K562 (cell line): ENCODE data around the gene VMP1. TPM values are rescaled to one million over a fixed set of nuclear protein-coding genes. Genes with fewer than 3 reads are reported as not detected.

Experiments
- COPS2 ChIP-seq: fragments of 450-650 bp; conservative IDR thresholded peaks from 2 replicates; pipeline ENCODE4 v1.6.1; 2016; ENCODE audit warnings: mild to moderate bottlenecking, moderate library complexity
- ETS2 ChIP-seq: IDR thresholded peaks from 2 replicates; pipeline ENCODE4 v1.6.1; 2016; ENCODE audit warnings: borderline replicate concordance, missing genetic modification characterization, mild to moderate bottlenecking, moderate library complexity, missing compliant biosample characterization; ENCODE audit not compliant: poor library complexity, severe bottlenecking
- HMG20A ChIP-seq: fragments of 450-650 bp; formaldehyde crosslinking; conservative IDR thresholded peaks from 2 replicates; pipeline ENCODE4 v1.4.0; 2020; ENCODE audit warnings: mild to moderate bottlenecking, mixed read lengths
- MECOM ChIP-seq: fragments of 250-450 bp; sonication (Bioruptor Pico); IDR thresholded peaks from 2 replicates; pipeline ENCODE4 v1.8.0; 2022; ENCODE audit warnings: inconsistent platforms
- ZNF57 ChIP-seq: fragments of 450-650 bp; formaldehyde crosslinking; IDR thresholded peaks from 2 replicates; pipeline ENCODE4 v1.4.0; 2020; ENCODE audit warnings: mild to moderate bottlenecking, moderate library complexity
- polyA plus RNA-seq, 8 experiments: library from polyadenylated mRNA; depleted of rRNA in 4 of 8; stranded (reverse) in 5 of 8; unstranded in 3 of 8; fragments of >200 nt; fragmentation: Nextera tagmentation in 2 of 8; fragmentation: Illumina TruSeq in 1 of 8; extraction: Ambion mirVana in 2 of 8; extraction: Trizol in 1 of 8; gene quantifications; 2 replicates each; pipeline versions ENCODE4 v1.2.1 to v1.2.3, GENCODE V29; 2011 to 2014; ENCODE audit warnings: inconsistent platforms in 1 of 8, missing spikeins in 1 of 8
- total RNA-seq, 7 experiments: library from RNA; depleted of rRNA in 6 of 7; stranded (reverse); fragments of >200 nt in 6 of 7; fragmentation: Illumina TruSeq in 2 of 7; extraction: Trizol in 2 of 7; gene quantifications; 2 replicates each; pipeline versions ENCODE4 v1.2.1 to v1.2.3, GENCODE V29; 2011 to 2021; ENCODE audit warnings: low replicate concordance in 1 of 7
- TF ChIP-seq, protein P1 (sequence below): fragments of 250-450 bp; sonication (Bioruptor Pico); IDR thresholded peaks from 2 replicates; pipeline ENCODE4 v1.8.0; 2022; ENCODE audit warnings: inconsistent platforms, mild to moderate bottlenecking, moderate library complexity, borderline replicate concordance
- TF ChIP-seq, protein P2 (sequence below): fragments of 450-650 bp; IDR thresholded peaks from 2 replicates; pipeline ENCODE4 v1.6.1; 2016; ENCODE audit warnings: mild to moderate bottlenecking, moderate library complexity
- TF ChIP-seq, protein P3 (sequence below): sonication (generic); formaldehyde crosslinking; IDR thresholded peaks from 2 replicates; pipeline ENCODE4 v1.8.1; 2022; ENCODE audit warnings: missing genetic modification reagents

VMP1 gene
- total and polyA plus RNA-seq, 9 of the 15 experiments (the other 6 are each of a cell fraction or from before 2014, with no cell fraction given) = 123 to 304 (median 151) TPM

DNA sequence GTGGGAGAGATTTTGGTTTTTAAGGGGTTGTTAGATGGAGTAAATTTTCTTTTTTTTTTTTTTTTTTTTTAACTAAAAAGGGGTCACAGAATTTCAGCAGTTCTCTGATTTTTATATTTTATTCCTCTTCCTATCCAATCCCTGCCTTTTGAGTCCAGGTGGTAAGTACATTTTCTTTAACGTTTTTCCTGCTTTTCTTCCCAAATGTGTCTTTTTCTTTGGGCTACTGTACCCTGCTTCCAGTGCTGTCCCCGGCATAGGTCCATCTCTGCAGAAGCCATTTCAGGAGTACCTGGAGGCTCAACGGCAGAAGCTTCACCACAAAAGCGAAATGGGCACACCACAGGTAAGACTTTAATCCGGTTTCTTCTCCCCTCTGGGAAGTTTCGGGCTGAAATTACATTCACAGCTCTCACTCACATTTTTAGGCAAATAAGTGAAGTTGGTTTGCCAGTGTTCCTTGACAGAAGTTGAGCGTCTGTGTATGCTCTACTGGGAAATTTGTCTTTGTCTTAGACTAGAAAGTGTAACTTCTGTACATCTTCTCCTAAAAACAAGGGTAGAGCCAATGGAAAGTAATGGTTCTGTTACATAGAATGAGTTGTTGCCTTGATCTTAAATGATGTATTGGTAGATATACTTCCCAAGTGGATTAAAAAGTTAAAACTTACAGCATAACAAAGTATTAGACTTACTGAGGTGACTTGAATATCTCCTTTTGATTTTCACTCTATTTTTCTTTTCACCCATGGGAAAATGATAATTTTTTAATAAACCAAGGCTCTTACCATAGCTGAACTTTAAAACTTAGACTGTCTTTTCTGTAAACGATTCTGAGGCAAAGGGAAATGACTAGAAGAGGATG lies 130.8 kb downstream of the VMP1 start (continued):
- TF ChIP-seq MECOM (CRISPR knock-in tag) (no peak), COPS2 (no peak), ZNF57 (no peak), ETS2 (tag) (no peak), HMG20A (CRISPR knock-in tag) (no peak)
- TF ChIP-seq, protein P1, sequence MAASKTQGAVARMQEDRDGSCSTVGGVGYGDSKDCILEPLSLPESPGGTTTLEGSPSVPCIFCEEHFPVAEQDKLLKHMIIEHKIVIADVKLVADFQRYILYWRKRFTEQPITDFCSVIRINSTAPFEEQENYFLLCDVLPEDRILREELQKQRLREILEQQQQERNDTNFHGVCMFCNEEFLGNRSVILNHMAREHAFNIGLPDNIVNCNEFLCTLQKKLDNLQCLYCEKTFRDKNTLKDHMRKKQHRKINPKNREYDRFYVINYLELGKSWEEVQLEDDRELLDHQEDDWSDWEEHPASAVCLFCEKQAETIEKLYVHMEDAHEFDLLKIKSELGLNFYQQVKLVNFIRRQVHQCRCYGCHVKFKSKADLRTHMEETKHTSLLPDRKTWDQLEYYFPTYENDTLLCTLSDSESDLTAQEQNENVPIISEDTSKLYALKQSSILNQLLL = no peak
- TF ChIP-seq, protein P2, sequence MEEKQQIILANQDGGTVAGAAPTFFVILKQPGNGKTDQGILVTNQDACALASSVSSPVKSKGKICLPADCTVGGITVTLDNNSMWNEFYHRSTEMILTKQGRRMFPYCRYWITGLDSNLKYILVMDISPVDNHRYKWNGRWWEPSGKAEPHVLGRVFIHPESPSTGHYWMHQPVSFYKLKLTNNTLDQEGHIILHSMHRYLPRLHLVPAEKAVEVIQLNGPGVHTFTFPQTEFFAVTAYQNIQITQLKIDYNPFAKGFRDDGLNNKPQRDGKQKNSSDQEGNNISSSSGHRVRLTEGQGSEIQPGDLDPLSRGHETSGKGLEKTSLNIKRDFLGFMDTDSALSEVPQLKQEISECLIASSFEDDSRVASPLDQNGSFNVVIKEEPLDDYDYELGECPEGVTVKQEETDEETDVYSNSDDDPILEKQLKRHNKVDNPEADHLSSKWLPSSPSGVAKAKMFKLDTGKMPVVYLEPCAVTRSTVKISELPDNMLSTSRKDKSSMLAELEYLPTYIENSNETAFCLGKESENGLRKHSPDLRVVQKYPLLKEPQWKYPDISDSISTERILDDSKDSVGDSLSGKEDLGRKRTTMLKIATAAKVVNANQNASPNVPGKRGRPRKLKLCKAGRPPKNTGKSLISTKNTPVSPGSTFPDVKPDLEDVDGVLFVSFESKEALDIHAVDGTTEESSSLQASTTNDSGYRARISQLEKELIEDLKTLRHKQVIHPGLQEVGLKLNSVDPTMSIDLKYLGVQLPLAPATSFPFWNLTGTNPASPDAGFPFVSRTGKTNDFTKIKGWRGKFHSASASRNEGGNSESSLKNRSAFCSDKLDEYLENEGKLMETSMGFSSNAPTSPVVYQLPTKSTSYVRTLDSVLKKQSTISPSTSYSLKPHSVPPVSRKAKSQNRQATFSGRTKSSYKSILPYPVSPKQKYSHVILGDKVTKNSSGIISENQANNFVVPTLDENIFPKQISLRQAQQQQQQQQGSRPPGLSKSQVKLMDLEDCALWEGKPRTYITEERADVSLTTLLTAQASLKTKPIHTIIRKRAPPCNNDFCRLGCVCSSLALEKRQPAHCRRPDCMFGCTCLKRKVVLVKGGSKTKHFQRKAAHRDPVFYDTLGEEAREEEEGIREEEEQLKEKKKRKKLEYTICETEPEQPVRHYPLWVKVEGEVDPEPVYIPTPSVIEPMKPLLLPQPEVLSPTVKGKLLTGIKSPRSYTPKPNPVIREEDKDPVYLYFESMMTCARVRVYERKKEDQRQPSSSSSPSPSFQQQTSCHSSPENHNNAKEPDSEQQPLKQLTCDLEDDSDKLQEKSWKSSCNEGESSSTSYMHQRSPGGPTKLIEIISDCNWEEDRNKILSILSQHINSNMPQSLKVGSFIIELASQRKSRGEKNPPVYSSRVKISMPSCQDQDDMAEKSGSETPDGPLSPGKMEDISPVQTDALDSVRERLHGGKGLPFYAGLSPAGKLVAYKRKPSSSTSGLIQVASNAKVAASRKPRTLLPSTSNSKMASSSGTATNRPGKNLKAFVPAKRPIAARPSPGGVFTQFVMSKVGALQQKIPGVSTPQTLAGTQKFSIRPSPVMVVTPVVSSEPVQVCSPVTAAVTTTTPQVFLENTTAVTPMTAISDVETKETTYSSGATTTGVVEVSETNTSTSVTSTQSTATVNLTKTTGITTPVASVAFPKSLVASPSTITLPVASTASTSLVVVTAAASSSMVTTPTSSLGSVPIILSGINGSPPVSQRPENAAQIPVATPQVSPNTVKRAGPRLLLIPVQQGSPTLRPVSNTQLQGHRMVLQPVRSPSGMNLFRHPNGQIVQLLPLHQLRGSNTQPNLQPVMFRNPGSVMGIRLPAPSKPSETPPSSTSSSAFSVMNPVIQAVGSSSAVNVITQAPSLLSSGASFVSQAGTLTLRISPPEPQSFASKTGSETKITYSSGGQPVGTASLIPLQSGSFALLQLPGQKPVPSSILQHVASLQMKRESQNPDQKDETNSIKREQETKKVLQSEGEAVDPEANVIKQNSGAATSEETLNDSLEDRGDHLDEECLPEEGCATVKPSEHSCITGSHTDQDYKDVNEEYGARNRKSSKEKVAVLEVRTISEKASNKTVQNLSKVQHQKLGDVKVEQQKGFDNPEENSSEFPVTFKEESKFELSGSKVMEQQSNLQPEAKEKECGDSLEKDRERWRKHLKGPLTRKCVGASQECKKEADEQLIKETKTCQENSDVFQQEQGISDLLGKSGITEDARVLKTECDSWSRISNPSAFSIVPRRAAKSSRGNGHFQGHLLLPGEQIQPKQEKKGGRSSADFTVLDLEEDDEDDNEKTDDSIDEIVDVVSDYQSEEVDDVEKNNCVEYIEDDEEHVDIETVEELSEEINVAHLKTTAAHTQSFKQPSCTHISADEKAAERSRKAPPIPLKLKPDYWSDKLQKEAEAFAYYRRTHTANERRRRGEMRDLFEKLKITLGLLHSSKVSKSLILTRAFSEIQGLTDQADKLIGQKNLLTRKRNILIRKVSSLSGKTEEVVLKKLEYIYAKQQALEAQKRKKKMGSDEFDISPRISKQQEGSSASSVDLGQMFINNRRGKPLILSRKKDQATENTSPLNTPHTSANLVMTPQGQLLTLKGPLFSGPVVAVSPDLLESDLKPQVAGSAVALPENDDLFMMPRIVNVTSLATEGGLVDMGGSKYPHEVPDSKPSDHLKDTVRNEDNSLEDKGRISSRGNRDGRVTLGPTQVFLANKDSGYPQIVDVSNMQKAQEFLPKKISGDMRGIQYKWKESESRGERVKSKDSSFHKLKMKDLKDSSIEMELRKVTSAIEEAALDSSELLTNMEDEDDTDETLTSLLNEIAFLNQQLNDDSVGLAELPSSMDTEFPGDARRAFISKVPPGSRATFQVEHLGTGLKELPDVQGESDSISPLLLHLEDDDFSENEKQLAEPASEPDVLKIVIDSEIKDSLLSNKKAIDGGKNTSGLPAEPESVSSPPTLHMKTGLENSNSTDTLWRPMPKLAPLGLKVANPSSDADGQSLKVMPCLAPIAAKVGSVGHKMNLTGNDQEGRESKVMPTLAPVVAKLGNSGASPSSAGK = no peak
- TF ChIP-seq, protein P3, sequence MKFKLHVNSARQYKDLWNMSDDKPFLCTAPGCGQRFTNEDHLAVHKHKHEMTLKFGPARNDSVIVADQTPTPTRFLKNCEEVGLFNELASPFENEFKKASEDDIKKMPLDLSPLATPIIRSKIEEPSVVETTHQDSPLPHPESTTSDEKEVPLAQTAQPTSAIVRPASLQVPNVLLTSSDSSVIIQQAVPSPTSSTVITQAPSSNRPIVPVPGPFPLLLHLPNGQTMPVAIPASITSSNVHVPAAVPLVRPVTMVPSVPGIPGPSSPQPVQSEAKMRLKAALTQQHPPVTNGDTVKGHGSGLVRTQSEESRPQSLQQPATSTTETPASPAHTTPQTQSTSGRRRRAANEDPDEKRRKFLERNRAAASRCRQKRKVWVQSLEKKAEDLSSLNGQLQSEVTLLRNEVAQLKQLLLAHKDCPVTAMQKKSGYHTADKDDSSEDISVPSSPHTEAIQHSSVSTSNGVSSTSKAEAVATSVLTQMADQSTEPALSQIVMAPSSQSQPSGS (CRISPR knock-in tag) = no peak
